ENCODE results near the gene NSUN4.
"Not testable (repeated sequence)": the region's sequence is repeated elsewhere in the genome, so short reads cannot be mapped to it uniquely, and the experiment has no call there.

NSUN4 gene

GRCh38 chr1:46328182-46328581, 12.4 kb upstream of the NSUN4 start:
- not testable (repeated sequence) for DNase-seq (ENCODE audit: low spot score)

DNA sequence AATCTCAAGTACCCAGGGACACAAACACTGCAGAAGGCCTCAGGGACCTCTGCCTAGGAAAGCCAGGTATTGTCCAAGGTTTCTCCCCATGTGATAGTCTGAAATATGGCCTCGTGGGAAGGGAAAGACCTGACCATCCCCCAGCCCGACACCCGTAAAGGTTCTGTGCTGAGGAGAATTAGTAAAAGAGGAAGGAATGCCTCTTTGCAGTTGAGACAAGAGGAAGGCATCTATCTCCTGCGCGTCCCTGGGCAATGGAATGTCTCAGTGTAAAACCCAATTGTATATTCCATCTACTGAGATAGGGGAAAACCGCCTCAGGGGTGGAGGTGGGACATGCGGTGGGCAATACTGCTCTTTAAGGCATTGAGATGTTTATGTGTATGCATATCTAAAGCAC, 10.8 kb upstream of the NSUN4 start:
- not testable (repeated sequence) for DNase-seq (ENCODE audit: low spot score)

GRCh38 chr1:46330381-46330780, 10.2 kb upstream of the NSUN4 start:
- not testable (repeated sequence) for DNase-seq (ENCODE audit: low spot score)

GRCh38 chr1:46331786-46332540, 8.6 kb upstream of the NSUN4 start:
- not testable (repeated sequence) for DNase-seq (ENCODE audit: low spot score)

DNA sequence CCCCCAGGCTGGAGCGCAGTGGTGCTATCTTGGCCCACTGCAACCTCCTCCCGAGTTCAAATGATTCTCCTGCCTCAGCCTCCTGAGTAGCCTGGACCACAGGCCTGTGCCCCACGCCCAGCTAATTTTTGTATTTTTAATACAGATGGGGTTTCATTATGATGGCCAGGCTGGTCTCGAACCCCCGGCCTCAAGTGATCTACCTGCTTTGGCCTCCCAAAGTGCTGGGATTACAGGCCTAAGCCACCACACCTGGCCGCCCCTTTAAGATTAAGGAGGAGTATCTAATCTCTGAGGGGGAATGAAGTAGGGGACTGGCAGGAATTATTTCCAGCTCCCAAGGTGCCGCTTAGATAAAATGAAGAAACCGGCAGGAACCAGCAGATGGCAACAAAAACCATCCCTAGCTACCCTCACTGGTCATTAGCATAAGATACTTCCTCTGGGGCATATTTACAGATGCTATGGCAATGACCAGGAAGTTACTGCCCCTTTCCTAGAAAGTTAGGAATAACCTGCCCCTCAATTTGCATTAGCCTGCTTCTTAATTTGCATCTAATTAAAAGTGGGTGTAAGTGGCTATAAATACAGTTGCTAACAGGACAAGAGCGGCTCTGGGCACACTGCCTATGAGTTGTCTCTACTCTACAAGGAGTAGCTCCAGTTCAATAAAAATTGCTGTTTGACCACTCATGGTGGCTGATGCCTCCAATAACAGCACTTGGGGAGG, 7.1 kb upstream of the NSUN4 start:
- DNase-seq (ENCODE audit: low spot score): no peak

GRCh38 chr1:46334030-46334384, 6.6 kb upstream of the NSUN4 start:
- DNase-seq (ENCODE audit: low spot score): no peak

GRCh38 chr1:46335081-46335480, 5.5 kb upstream of the NSUN4 start:
- DNase-seq (ENCODE audit: low spot score): no peak

DNA sequence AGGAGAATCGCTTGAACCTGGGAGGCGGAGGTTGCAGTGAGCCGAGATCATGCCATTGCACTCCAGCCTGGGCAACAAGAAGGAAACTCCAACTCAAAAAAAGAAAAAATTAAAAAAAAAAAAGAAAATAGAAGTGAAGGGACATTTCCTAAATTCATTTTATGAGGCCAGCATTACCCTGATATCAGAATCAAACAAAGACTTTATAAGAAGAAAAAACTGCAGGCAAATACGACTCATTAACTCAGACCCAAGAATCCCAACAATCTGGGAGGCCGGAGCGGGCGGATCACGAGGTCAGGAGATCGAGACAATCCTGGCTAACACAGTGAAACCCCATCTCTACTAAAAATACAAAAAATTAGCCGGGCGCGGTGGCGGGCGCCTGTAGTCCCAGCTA, 3.2 kb upstream of the NSUN4 start:
- not testable (repeated sequence) for DNase-seq (ENCODE audit: low spot score)

DNA sequence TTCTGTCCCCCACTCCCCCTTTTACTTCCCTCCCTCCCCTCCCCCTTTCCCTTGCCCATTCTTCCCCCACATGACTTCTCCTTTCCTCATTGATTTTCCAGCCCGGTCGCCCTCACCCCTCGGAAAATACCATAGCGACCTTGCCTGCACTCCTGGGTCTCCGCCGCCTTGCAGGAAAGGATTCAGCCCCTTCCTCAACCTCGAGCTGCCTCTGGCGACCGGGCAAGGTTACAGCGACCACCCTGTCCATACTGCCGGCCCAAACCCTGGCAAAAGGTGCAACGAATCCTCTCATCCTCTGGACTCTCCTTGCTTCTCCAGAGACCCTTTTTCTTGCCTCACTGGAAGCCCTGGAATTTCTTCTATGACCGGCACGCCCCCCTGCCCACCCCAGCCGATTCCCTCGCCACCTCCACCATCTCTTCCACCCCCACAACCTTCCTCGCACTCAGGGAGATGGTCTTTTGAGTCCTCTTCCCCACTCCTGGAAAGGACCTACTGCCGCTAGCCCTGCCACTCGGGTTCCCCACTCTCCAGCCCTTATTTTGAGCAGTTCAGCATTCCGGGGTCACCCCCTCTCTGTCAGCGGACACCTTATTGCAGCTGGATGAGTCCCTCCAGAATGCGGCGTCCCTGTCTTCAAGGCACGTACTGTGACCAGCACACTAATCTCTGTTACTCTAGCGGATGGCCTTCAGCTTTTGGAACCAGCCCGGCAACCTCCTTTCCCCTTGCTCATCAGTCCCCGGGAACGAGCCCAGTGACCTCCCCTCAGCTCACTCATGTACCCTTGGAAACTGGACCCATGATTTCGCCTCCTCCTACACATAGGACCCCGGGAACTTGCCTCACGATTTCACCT, 846 bp downstream of the NSUN4 start:
- no peak for DNase-seq (ENCODE audit: low spot score)

DNA sequence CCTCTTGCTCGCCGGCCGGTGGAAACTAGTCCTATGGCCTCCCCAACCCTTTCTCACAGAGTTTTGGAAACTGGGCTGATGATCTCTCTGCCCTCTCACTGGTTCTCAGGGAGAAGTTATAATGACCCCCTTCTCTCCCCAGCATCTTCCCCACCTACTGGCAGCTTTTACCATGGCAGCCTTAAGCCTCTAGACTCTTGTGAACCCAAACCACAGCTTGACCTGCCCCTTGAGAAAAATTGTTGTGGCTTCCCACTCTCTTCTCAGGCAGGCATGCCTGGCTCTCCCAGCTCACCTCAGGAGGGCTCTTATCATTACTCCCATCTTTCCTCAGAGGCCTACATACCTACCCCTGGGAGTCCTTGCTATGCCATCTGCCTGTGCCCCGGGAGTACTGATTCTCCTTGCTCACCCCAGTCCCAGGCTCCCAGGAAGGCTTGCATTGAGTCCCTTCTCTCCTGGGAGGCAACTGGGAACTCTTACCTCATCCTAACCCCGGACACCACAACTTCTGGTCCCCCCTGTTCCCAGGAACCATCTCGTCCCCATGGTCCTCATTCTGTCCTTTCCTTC, 1.6 kb downstream of the NSUN4 start:
- no peak for DNase-seq (ENCODE audit: low spot score)

- no peak for DNase-seq (ENCODE audit: low spot score)
These were observed 2.2 kb downstream of the NSUN4 start for GRCh38 chr1:46342677-46343350.

GRCh38 chr1:46343351-46343695, 2.7 kb downstream of the NSUN4 start:
- DNase-seq (ENCODE audit: low spot score): no peak

GRCh38 chr1:46343705-46344104, 3.1 kb downstream of the NSUN4 start:
- DNase-seq (ENCODE audit: low spot score): no peak

DNA sequence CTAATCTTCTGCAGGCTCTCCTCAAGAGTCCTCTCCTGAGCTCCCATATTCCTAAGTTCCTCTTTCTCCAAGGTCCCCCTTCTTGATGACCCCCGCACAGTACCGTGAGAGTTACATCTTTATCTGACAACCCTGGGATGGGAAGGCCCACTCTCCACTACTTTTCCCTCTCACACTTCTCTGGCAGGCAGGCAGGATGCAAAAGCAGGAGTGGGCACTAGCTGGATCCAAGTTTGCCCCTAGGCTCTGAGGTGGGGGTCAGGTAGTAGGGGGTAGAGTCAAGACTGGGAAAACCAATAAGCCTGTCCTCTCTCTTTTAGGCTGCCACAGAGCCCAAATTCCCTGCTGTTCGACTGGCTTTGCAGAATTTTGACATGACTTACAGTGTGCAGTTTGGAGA, 3.9 kb downstream of the NSUN4 start:
- no peak for DNase-seq (ENCODE audit: low spot score)

DNA sequence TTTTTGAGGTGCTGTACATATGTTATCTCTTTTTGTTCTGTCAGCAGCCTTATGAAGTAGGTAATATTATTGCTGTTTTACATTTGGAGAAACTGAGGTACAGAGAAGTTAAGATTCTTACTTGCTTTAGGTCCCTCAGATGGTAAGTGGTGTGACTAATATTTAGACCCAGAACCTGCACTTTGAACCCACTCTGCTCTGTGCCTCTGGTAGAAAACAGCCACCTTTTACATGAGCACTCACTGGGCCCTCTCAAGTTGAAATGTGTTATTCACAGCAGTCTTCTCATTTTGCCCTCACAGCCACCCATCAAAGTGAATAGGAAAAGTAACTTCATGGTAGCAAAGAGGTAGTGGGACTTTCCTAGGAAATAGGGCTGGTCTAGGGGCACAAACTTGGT, 4.7 kb downstream of the NSUN4 start:
- DNase-seq (ENCODE audit: low spot score): no peak

DNA sequence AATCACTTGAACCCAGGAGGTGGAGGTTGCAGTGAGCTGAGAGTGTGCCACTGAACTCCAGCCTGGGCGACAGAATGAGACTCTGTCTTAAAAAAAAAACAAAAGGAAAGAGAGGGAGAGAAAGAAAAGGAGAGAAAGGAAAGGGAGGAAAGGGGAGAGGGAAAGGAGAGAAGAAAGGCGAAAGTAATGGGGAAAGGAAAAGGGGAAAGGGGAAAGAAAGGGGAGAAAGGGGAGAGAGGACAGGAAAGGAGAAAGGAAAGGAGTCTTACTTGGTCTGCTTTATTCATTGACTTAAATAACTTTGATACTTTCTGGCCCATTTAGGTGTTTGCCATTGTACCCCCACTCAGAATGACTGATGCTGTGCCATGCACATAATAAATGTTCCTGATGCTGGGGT, 11.8 kb downstream of the NSUN4 start:
- no peak for DNase-seq (ENCODE audit: low spot score)

DNA sequence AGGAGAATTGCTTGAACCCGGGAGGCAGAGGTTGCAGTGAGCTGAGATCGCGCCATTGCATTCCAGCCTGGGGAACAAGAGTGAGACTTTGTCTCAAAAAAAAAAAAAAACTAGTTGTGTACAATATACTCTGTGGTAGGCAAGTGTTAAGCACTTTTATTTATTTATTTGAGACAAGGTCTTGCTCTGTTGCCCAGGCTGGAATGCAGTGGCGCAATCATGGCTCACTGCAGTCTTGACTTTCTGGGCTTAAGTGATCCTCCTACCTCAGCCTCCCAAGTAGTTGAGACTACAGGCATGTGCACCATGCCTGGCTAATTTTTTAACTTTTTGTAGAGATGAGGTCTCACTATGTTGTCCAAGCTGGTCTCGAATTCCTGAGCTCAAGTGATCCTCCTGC, 15.3 kb downstream of the NSUN4 start:
- not testable (repeated sequence) for DNase-seq (ENCODE audit: low spot score)

DNA sequence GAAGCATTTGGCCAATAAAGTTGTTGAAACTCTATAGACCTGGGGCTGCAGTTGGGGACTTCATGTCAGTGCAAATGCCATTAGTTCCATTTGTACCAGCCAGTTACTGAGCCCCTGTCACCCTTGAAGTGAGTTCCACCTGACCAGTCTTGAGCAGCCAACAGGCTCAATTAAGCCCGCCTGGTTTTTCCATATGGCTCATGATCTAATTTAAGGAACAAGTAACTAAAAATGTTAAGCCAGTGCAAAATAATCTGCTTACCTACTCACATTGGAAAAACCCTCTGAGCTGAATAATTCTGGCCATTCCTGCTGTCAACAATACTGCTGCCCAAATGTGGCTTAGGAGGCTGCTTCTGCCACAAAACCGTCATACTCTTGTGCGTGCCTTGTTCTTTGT, 21.6 kb downstream of the NSUN4 start:
- no peak for DNase-seq (ENCODE audit: low spot score)

GRCh38 chr1:46363121-46363520, 22.5 kb downstream of the NSUN4 start:
- DNase-seq (ENCODE audit: low spot score): no peak

GRCh38 chr1:46364612-46365011, 24.0 kb downstream of the NSUN4 start:
- DNase-seq (ENCODE audit: low spot score): no peak

GRCh38 chr1:46365796-46366195, 25.2 kb downstream of the NSUN4 start:
- DNase-seq (ENCODE audit: low spot score): not testable (repeated sequence)

DNA sequence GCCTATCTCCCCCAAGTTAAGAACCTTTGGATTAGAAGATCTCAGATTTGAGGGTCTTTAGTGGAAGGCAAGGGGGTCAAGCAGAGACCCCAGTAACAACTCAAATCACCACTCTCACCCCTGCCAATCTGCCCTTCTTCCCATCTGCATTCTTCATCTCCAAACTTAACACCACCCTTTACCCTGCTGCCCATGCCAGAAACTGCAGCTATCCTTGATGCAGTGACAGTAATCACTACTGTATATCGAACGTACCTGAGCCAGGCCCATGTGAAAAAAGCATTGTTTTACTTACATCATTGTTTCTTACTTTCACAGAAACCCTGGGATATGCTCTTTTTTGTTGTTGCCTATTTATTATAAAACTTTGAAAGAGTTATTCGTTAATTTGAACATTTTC, 26.5 kb downstream of the NSUN4 start:
- no peak for DNase-seq (ENCODE audit: low spot score)

Measured in activated CD4-positive, alpha-beta T cell treated with anti-CD3 and anti-CD28 coated beads, Interleukin-2, Interleukin-4, amounts not matched to agents 100 ng/mL and 50 ng/mL, durations not matched to agents 16 hours and 8 hours (primary cell).